Ascending aorta (tissue), 2 donors: ENCODE measurements around the gene ACYP1. TPM values are rescaled to one million over a fixed set of nuclear protein-coding genes. Genes with fewer than 3 reads are reported as not detected.

Experiments used
- DNase-seq, 2 donors: peaks; one replicate each; pipeline ENCODE4 v3.0.0-alpha.2; 2019; ENCODE audit warnings: low spot score in 2 of 2
- H3K27ac ChIP-seq, 2 donors: fragments of 200-600 bp; sonication (generic); one replicate each; pipeline ENCODE4 v1.5.1; 2016 to 2017; ENCODE audit warnings: mild to moderate bottlenecking in 1 of 2
- H3K27me3 ChIP-seq: fragments of 200-600 bp; sonication (generic); one replicate; pipeline ENCODE4 v1.5.1; 2017
- H3K36me3 ChIP-seq, 2 donors: fragments of 200-600 bp; sonication (generic); one replicate each; pipeline ENCODE4 v1.5.1; 2016
- H3K4me1 ChIP-seq, 2 donors: fragments of 200-600 bp; sonication (generic); one replicate each; pipeline ENCODE4 v1.5.1; 2016 to 2017; ENCODE audit warnings: mild to moderate bottlenecking in 1 of 2
- H3K4me3 ChIP-seq, 2 donors: fragments of 200-600 bp; sonication (generic); one replicate each; pipeline ENCODE4 v1.5.1; 2016 to 2017; ENCODE audit warnings: mild to moderate bottlenecking in 1 of 2
- H3K9me3 ChIP-seq, 2 donors: fragments of 200-600 bp; sonication (generic); one replicate each; pipeline ENCODE4 v1.5.1; 2016
- intact Hi-C: fragments of 100-400 bp; cut with DNase I; formaldehyde crosslinking; loops from one replicate; pipeline ENCODE4 v1.15.1; 2023
- total RNA-seq: library from RNA; depleted of rRNA; stranded (reverse); fragments of >200 nt; gene quantifications from one replicate; pipeline ENCODE4 v1.1.0, GENCODE V29; 2016
- TF ChIP-seq, protein P1 (sequence below), 3 experiments: fragments of 200-600 bp in 2 of 3; fragments of 450-650 bp in 1 of 3; sonication (generic) in 2 of 3; IDR thresholded peaks; one replicate each; pipeline ENCODE4 v1.5.1; 2016 to 2019; ENCODE audit warnings: antibody characterized with exemption in 3 of 3, mild to moderate bottlenecking in 1 of 3, moderate library complexity in 1 of 3

ACYP1 gene
- total RNA-seq, 1 donor from 2014 or later: not detected

- Histone ChIP-seq H3K4me1 (peaks cover 9 to 16% of the 10 kb centered on the region in 2 donors), H3K27ac (no peak overlapping the region), H3K4me3 (no peak overlapping the region), H3K9me3 (no peaks in the 10 kb centered on the region), H3K36me3 (peaks cover 44 to 68% of the 10 kb centered on the region in 2 donors), H3K27me3 (no peaks in the 10 kb centered on the region)
- intact Hi-C loops: no loop called here
- no peak for DNase-seq
- TF ChIP-seq, protein P1, sequence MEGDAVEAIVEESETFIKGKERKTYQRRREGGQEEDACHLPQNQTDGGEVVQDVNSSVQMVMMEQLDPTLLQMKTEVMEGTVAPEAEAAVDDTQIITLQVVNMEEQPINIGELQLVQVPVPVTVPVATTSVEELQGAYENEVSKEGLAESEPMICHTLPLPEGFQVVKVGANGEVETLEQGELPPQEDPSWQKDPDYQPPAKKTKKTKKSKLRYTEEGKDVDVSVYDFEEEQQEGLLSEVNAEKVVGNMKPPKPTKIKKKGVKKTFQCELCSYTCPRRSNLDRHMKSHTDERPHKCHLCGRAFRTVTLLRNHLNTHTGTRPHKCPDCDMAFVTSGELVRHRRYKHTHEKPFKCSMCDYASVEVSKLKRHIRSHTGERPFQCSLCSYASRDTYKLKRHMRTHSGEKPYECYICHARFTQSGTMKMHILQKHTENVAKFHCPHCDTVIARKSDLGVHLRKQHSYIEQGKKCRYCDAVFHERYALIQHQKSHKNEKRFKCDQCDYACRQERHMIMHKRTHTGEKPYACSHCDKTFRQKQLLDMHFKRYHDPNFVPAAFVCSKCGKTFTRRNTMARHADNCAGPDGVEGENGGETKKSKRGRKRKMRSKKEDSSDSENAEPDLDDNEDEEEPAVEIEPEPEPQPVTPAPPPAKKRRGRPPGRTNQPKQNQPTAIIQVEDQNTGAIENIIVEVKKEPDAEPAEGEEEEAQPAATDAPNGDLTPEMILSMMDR (IDR thresholded peaks at IDR 0.05): no peak
Observed at GRCh38 chr14:75015496-75015895, 48.3 kb downstream of the ACYP1 start.

GRCh38 chr14:75013290-75013689, 50.5 kb downstream of the ACYP1 start:
- Histone ChIP-seq H3K27ac (peak overlapping the region; percentile 9 to 20), H3K27me3 (no peaks in the 10 kb centered on the region), H3K4me1 (peaks cover 9 to 16% of the 10 kb centered on the region in 2 donors), H3K36me3 (peaks cover 44 to 69% of the 10 kb centered on the region in 2 donors), H3K4me3 (no peak overlapping the region), H3K9me3 (no peaks in the 10 kb centered on the region)
- intact Hi-C loops: no loop called here
- TF ChIP-seq, protein P1 (IDR thresholded peaks at IDR 0.05): no peak
- no peak for DNase-seq

- H3K27me3 ChIP-seq: no peaks in the 10 kb centered on the region
- H3K4me3 ChIP-seq: no peak overlapping the region
- H3K36me3 ChIP-seq: peaks cover 41 to 69% of the 10 kb centered on the region in 2 donors
- intact Hi-C loops: loop anchor here (1.0 kb wide), 1 partner anchor 65 kb away; no protein-coding TSS in a partner anchor
- DNase-seq: no peak
- no peaks in the 10 kb centered on the region for H3K9me3 ChIP-seq
- TF ChIP-seq, protein P1 (IDR thresholded peaks at IDR 0.05): no peak
- H3K27ac ChIP-seq: peak overlapping the region; percentile 78 to 84
- peaks cover 9 to 16% of the 10 kb centered on the region in 2 donors for H3K4me1 ChIP-seq
Observed at GRCh38 chr14:75011356-75011994, 52.3 kb downstream of the ACYP1 start.

DNA sequence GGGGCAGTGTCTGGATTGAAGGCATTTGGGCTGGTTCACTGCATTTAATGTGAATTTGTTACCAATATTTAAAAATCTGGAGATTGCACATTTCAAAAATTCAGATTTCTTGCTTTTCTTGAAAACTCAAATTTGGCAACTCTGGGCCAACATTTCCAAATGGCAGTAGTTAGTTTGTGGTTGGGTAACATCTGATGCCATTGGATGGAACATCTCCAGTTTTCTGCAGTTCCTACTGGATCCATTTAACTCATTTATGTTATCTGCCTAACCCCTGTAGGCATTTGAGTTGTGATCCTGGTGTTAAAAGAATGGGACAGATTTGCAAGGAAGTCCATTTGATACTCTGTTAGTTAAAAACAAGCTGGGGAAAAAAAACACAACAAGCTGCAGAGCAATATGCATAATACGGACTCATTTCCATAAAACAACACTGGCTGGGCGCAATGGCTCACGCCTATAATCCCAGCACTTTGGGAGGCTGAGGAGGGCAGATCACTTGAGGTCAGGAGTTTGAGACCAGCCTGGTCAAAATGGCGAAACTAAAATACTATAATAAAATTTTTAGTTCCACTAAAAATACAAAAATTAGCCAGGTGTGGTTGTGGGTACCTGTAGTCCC, 53.2 kb downstream of the ACYP1 start:
- Histone ChIP-seq H3K4me3 (no peak overlapping the region), H3K4me1 (peaks cover 9 to 16% of the 10 kb centered on the region in 2 donors), H3K9me3 (no peaks in the 10 kb centered on the region), H3K27ac (peak overlapping the region; percentile 78 to 84), H3K27me3 (no peaks in the 10 kb centered on the region), H3K36me3 (peaks cover 42 to 70% of the 10 kb centered on the region in 2 donors)
- intact Hi-C loops: loop anchor here (1.0 kb wide), 1 partner anchor 64 kb away; no protein-coding TSS in a partner anchor
- TF ChIP-seq, protein P1 (IDR thresholded peaks at IDR 0.05): no peak
- no peak for DNase-seq

GRCh38 chr14:75009176-75009575, 54.6 kb downstream of the ACYP1 start:
- Histone ChIP-seq H3K4me3 (no peak overlapping the region), H3K36me3 (peaks cover 37 to 66% of the 10 kb centered on the region in 2 donors), H3K27me3 (no peaks in the 10 kb centered on the region), H3K4me1 (peaks cover 11 to 27% of the 10 kb centered on the region in 2 donors), H3K9me3 (no peaks in the 10 kb centered on the region), H3K27ac (peak overlapping the region; percentile 36 to 47)
- intact Hi-C loops: no loop called here
- DNase-seq: no peak
- TF ChIP-seq, protein P1 (IDR thresholded peaks at IDR 0.05): no peak
